HG02884 (cell line): ENCODE results near the gene CASZ1.

Experiments
- ATAC-seq: cut with Tn5 transposase; IDR thresholded peaks from one replicate; pipeline ENCODE4 v1.9.1; 2021; ENCODE audit warnings: mild to moderate bottlenecking, moderate library complexity; ENCODE audit not compliant: unreplicated experiment

Gene CASZ1

DNA sequence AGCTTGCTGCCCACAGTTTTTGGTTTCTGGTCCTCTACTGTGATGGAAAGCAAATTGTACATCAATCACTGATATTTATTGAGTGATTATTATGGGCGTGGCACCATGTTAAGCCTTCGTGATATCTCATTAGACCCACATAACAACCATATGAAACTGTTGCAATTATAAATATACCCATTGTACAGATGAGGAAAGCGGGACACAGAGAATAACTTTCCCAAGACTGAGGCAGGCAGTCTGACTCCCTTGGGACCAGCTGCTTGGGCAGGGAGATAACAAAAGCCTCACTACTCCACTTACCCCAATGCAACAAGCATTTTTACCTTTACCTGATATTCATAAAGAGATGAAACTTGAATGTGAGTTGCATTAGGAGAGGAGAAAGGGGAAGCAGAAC lies 4.3 kb upstream of the CASZ1 start:
- ATAC-seq: no peak

DNA sequence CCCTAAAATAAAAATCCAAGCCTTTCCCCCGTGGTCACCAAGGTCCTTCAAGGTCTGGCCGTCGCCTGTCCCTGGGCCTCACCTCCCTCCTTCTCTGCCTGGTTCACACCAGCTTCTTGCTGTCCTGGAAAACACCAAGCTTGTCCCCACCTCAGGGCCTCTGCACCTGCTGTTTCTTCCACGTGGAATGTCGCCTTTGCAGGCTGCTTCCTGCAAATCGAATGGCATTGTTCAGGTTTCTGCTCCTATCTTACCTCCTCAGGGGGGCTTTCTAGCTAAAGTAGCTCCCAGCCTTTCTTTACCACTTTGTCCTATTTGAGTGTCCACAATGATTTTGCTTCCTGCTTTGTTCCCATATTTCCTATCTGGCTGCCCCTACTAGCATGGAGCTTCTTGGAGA lies 3.3 kb upstream of the CASZ1 start:
- no peak for ATAC-seq

GRCh38 chr1:10795276-10796021 lies 997 bp downstream of the CASZ1 start:
- ATAC-seq: no peak

DNA sequence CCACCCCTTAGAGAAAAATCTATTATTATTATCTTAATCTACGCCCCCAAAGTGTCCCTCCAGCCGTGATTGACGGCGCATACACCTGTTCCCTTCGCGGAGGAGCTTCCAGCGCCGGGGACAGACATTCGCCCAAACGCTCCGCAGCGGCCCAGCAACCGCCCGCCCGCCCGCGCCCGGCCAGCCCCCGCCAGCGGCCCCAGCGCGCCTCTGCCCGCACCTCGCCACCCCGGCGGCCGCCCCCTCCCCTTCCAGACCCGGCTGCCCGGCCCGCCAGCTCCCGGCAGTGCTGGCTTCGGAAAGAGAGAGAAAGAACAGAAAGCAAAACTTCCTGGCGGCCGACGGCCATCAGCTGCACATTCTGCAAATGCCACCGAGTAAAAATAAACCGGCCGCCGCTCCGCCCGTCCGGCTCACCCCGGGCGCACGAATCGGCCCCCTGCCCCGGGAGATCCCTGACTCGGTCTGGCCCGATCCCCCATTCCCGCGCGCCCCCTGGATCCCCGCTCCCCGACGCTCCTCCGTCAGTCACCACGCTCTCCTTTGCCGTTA lies 1.6 kb downstream of the CASZ1 start:
- ATAC-seq: no peak

GRCh38 chr1:10793129-10793651 lies 3.3 kb downstream of the CASZ1 start:
- no peak for ATAC-seq

GRCh38 chr1:10791105-10791951 lies 5.1 kb downstream of the CASZ1 start:
- ATAC-seq: no peak

DNA sequence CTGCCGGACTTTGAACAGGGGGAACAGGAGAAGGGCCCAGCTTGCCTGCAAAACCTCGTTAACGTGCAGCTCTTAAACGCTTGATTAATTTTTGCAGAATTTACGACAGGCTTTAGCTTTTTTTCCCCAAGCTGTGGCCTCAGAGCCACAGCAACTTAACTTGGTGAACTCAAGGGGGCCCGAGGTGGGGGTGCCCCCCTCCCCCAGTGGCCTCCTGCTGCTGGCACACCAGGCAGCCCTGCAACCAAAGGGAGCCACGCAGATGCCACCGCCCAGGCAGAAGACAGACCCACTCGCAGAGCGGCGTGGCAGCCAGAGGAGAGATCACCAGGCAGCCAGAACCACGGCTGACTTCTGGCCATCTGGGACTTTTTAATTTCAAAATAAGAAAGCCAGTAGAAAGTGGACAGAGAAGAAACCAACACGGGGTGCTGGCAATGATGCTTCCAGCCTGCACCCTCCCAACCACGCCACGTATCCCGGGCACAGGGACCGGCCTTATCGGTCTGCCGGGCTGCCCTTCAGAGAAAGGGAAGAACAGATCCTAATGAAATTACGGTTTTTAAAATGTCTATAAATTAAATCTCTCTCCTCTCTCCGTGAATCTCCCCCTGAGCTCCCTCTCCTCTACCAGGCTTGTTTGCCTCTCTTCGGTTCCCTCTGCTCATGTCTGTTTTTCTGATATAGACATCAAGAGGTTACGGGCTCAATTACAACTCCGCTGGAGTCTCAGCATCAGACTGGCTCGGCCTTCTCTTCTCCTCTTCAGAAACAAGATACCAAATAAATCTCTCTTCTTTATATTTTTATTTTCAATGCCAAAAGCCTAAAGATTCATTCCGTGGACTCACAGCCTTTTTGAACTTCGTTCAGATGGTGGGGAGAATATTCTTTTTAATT lies 6.4 kb downstream of the CASZ1 start:
- ATAC-seq: no peak

DNA sequence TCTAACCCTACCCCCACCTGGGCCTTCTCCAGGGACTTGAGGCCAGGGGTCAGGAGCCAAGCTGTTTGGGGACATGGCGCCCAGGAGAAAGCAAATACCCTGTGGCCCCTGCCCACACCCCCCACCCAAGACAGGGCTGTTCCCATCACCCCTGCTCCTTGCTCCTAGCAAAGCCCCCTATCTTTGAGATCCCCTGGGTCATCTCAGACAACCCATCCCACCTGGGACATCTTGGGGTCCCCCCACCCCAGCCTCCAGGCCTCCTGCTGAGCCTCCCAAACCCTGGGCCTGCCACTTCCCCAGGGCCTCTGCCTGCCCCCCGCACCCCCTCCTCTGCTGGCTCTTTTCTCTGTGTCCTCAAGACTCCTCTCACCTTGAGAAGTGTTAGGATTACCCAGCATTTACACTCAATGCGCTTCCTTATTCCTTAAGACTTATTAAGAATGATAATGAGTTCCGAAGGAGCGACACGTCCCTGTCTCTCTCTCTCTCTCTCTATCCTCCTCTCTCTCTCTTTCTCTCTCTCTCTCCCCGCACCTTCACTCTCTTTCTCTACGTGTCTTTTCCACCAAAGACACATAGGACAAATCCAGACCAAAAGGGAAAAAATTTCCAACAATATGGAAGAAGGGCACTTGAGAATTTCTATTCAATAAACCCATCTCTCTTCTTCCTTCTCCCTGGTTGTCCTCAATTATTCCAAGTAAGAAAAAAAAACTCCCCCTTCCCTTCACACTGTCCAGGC lies 7.2 kb downstream of the CASZ1 start:
- ATAC-seq: no peak

DNA sequence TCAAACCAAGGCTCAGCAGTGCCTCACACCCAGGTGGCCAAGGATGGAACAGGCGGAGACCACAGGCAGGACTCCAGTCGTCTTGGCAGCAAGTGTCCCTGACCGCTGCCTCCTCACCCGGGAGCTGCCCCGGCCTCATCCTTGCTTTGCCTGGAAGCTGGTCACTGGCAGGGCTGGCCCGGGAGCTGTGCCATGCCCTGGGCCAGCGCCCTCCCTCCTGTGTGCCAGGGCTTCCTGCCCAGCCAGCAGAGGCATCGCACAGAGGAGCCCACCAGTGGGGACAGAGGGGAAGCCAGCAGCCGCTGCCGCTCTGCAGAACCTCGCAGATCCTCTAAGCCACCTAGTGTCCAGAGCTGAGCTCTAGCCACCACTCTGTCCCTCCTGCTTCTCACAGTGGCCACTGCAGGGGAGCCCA lies 7.8 kb downstream of the CASZ1 start:
- no peak for ATAC-seq

DNA sequence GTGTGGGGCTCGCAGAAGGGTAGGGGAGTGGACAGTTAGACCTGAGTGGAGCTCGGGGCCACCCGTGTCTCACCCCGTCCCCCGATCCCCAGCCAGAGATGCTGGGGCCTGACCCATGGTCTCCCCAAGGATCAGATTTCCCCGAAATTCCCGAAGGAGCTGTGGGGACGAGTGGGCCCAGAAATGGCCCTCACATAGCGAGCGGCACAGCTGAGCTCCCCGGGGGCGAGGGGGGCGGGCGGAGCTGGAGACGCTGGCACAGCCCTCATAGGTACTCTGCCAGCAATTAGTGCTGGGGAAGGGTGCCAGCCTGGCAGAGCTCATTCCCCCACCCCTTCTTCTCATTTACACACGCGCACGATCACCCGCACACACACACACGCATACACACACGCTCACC lies 9.2 kb downstream of the CASZ1 start:
- ATAC-seq: no peak

DNA sequence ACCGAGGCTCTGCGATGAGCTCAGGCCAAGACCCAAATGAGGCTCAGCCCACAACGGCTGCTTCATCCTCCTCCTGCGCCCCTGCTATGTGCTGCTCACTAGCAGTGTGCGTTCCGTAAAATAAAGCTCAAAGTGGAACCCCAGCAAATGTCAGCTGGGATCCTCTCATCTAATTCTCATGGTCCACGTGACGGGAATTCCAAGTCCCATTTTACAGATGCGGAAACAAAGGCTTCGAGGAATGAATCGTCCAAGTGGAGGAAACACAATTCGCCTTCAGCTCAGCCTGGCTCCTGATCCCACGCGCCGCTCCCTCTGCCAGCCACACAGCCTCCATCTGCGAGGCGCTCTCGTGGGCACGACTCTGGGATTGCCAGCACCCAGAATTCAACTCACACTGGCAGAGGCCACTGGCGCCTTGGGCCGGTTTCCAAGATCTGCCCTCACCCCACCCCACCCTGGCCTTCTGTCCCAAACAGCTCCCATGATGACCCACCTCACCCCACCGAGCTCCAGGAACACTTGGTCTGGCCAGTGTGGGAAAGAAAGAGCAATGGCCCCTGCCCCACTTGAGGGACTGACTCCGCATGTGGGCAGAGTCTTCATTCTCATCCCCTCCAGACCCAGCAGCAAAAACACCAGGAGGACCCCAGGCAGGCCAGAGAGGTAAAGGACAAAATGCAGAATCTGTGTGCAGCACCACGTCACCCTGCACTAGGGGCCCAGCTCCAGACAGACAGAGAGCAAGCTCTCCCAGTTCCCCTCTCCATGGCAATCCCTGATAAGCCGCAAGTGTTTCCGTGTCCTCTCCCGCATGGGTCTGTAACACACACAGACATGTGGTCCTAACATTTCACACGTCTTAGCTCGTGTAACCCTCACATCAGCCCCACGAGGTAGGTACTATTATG lies 10.5 kb downstream of the CASZ1 start:
- no peak for ATAC-seq

GRCh38 chr1:10784998-10785727 lies 11.3 kb downstream of the CASZ1 start:
- ATAC-seq: no peak

- ATAC-seq: no peak
Observed at GRCh38 chr1:10782491-10783244, 13.8 kb downstream of the CASZ1 start.

GRCh38 chr1:10781137-10781536 lies 15.3 kb downstream of the CASZ1 start:
- no peak for ATAC-seq

GRCh38 chr1:10779841-10780240 lies 16.6 kb downstream of the CASZ1 start:
- ATAC-seq: no peak

GRCh38 chr1:10779201-10779600 lies 17.2 kb downstream of the CASZ1 start:
- no peak for ATAC-seq

- ATAC-seq: no peak
Observed at GRCh38 chr1:10778640-10779039, 17.8 kb downstream of the CASZ1 start.
